ENCODE measurements around the gene MARCHF11.

The MARCHF11 gene

DNA sequence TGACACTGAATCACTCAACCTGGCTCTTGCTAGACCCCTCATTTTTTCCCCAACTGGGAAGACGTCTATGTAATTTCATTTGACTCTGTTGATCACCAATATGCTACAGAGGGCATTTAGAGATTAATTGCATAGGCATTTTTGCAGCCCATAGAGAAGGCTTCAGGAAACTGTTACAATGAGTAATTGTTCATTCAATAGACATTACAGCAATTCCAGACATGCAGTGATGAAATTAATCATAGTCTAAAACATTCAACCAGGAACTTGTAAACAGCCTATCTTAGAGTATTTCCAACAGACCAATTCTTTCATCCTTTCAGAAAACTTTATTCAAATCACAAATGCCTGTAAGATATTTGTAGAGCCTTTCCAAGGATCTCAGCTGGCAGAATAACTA lies 122.3 kb downstream of the MARCHF11 start:
- DNase-seq (ENCODE audit: low read depth in 2 of 2) = no peak

DNA sequence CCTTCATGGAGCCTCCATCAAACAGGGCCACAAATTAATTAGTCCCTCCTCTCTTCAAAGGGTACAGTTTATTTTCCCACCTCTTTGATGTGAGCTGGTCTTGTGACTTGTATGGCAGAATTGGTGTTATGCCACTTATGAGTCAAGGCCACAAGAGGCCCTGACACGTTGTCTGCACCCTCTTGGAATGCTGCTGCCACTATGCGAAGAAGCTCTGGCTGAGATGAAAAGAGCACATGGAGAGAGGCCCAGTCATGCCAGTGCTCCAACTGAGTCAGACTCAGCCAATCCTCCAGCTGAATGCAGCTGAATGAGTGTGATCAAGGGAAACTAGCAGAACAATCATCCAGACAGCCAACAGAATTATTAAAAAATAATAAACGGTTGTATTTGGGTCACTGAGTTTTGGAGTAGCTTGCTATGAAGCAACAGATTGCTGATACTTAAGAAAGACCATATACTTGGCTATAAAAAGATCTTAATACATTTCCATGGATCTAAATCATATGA lies 128.3 kb downstream of the MARCHF11 start:
- no peak for DNase-seq (ENCODE audit: low read depth in 2 of 2)

DNA sequence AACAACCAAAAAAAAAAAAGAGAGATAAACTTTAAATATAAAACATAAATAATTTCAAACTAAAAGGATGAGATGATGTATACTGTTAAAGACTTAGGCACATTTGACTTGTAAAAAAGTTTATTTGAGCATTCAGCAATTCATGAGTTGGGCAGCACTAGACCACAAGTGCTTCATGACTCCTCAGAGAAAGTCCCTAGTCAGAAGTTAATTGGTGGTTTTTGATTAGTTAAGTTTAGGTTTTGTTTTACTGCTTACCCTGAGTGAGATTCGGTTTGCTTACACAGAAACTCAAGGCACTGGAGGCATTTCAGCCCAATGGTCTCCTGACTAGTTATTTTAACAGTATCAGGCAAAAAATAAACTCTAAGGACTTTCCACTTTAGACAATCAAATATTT lies 129.2 kb downstream of the MARCHF11 start:
- DNase-seq (ENCODE audit: low read depth in 2 of 2) = no peak

DNA sequence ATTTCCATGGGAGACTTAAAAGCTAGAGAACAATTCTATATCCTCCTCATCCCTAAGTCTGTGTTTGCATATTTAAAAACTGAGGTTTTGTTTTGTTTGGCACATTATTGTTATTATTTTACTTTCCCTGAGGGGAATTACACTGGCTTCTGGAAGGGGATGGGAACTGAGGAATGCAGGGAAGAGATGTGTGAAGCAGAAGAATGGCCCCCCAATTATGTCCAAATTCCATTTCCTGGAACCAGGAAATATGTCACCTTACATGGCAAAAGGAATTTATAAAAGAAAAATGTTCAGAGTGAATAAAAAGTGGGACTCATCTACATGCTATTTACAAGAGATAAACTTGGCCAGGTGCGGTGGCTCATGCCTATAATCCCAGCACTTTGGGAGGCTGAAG lies 129.8 kb downstream of the MARCHF11 start:
- DNase-seq (ENCODE audit: low read depth in 2 of 2) = no peak

DNA sequence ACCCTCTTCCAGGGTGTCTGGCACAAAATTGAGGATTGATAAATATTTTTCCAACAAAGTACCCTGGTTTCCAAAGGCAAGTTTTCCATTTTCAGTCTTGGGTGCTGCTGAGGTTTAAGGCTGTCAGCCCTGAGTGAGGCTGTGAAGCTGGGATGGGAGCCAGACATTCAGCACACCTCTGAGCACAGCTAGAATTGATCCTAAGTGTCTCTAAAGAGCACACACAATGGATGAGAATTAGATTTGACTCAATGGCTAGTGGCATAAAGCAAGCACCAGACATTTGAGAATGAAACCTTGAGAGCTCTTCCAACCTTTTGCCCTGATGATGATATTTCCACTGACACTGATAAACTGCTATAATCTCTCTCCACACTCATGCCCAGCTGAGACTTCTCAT lies 131.5 kb downstream of the MARCHF11 start:
- no peak for DNase-seq (ENCODE audit: low read depth in 2 of 2)

DNA sequence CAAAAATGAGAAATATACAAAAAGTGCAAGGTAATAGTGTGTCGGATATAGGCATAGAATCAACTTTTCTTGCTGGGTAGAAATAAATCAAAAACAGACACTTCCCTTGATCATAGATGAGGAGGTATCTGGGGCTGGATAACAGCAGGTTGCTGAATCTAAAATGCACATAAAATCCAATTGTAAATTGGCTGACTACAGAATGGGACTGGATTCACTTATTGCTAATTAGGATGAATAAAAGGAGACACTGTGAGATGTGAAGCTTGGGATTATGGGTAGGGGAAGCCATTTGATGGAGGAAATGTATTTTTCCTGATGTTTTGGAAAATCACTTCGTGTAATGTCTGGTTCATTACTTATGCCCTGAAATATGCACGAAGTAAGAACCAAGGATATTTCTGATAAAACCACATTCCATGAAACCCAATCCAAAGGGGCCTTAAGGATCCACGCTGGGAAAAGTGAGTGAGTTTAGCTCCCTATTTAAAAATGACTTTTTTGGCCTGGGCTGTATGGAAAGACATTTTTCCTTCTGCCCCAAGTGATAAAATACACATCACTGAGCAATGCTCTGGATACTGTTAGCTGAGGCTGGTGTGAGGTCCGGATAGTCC lies 136.1 kb downstream of the MARCHF11 start:
- no peak for DNase-seq (ENCODE audit: low read depth in 2 of 2)

DNA sequence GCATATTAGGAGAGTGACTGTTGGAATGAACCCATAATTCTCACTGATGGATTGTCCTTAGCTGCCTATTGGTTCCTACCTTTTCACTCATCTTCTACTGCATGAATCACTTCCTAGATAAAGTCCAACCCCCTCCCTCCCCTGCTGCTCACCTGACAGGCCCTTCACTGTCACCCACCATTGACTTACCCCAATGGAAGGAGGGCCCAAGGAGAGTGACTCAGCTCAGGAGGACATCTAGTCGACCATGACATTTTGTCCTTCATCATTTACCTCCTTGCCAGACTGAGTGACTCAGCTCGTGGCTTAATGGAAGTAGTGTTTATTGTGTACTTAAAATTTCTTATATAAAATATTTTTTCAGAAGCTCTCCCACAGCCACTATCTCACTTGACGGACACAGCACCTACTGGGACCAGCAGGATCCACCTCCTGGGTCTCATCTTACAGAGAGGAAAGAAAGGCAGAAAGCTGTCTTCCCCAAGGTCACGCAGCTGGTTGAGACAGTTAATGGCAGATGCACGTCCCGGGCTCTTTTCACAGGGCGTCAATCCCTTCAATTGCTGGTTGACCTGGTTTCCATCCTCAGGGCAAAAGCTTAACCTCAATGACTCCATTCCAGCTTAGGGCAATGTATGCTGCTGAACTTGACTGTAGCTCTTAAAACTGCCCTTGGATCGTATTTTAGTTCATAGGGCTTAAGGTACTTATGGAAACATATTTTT lies 142.3 kb downstream of the MARCHF11 start:
- no peak for DNase-seq (ENCODE audit: low read depth in 2 of 2)

DNA sequence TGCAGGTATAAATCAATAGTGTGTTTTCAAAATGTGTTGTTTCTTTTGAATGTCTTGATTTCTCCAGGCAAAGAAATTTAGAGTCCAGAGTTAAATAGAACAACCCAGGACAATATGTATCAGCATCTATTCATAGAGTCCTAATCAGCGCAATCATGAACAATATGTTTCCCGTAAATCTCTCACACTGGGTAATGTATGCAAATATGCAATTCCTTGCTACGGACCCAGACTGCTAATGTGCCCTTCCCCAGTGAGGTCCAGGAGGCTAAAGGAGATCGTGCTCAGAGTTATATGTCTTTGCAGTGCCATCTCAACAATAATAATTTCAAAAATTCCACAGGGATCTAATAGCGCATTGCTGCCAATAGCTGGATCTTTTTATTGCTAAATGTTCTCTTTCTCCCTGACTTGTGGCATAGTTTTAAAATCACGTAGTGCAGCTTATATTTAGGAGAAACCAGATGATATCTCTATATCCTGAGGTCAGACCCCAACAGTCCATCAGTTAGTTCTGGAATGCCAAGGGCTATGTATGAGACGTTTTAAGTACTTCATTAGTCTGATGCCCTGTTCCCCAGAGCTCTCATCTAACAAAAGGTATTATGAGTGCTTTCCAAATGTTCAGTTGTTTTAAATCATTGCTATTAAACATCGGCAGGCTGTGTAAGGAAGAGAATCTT lies 145.1 kb downstream of the MARCHF11 start:
- DNase-seq (ENCODE audit: low read depth in 2 of 2) = no peak

DNA sequence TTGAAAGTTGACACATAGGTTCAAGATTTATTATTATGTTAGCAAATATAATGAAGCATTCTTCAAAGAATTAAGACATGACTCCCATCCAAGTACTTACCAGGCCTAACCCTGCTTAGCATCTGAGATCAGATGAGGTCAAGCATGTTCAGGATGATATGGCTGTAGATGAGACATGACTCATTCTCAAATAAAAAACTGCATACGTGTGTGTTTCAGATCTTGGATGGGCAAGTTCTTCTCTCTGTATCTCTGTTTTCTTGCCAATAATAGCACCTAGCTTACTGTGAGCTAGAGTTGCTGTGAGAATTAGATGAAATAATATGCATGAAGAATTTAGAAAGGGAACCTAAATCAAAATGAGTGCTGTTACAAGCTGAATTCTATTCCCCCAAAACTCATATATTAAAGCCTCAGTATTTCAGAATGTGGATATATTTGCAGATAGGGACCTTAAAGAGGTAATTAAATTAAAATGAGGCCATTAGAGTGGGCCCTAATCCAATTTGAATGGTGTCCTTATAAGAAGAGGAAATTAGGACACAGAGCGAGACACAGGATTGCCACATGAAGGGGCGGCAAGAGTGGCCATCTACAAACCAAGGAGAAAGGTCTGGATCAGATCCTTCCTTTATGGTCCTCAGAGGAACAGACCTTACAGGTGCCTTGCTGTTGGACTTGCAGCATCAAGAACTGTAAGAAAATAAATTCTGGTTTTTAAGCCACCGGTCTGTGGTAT lies 146.2 kb downstream of the MARCHF11 start:
- no peak for DNase-seq (ENCODE audit: low read depth in 2 of 2)

DNA sequence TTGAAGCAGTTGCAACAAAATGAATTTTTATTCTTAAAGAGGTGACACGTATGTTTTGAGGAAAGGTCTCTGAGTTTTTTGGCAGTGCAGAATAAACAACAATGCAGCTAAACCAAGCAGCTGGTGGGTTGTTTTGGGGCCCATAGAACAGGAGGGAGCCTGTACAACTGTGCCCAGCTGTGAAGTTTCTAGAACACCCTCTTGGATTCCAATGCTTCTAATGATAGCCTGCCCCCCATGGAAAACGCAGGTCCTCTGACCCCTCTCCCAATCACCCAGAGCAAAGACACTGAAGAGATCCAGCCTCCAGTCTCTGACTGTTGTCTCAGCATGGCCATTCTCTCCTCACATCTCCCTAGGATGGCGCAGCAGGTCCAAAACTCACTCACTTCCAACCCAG lies 150.9 kb downstream of the MARCHF11 start:
- DNase-seq (ENCODE audit: low read depth in 2 of 2) = no peak

DNA sequence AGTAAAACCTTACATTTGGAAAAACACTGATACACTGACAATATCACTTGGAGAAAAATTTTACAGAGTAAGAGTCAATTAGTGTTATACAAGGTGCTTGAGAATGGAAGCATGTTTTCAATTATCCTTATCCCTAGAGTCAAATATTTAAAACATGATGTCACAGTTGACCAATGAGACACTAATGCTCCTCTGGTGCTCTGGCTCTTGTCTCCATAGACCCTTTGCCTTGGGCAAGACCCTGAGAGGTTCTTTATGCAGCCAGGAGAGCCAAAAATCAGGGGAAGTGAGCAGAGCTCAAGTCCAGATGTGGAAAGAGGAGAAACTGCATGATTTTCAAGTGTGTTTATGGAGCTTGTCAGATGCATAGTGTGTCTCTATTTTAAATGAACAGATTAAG lies 153.9 kb downstream of the MARCHF11 start:
- no peak for DNase-seq (ENCODE audit: low read depth in 2 of 2)

DNA sequence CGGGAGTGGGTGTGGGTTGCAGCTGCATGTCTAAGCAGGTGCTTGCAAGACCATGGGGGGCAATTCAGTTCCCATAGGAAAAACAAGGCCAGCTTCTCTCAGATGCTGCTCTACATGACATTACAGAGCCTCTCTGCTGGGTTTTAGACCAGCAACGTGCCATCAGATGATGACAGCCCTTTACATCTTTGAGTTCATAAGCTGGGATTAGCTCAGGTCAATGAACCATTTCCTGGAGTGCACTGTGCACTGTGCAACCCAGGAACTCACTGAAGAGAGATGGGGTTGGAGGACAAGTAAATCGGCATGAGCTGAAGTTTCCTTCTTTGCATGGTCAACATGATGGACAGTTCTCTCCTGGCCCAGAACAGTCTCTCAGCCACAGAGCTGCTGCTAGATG lies 160.6 kb downstream of the MARCHF11 start:
- DNase-seq (ENCODE audit: low read depth in 2 of 2) = no peak

DNA sequence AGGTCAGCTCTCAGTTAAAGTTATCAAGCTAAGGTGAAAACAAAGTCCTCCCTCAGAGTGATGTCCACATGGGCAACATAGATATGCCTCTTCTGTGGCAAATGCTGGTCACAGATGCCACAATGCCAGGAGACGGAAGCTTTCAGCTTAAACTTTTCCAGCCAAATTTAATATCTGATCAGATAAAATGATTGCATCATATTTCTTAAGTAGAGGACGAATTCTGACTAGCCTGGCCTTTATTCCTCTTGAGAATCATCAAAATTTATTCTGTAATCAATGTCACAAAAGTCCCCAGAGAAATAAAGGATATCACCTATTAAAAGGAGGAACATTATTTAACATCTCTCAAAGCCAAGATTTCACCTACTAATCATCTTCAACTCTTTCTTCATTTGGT lies 161.9 kb downstream of the MARCHF11 start:
- no peak for DNase-seq (ENCODE audit: low read depth in 2 of 2)
